ENCODE results near the gene FUT8. TPM values are rescaled to one million over a fixed set of nuclear protein-coding genes. Genes with fewer than 3 reads are reported as not detected.

The FUT8 gene
- total RNA-seq, 1 donor from 2014 or later: 149 TPM

DNA sequence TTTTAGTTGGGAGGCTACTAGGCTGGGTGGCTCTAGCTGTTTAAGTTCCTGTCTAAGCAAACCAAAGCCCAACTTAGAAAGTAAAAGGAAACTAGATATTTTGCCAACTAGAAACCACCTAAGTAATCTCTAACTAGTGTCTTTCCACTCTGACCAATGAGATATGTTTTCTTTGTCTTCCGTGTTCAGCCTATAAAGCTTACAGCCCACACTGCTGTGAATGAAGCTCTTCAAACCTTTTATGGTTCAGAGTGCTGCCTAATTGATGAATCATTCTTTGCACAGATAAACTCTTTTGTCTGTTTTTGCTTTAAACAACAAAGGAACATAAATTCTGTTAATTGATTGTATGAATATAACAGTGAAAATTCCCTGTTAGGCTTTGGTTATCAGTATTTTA, 66.1 kb downstream of the FUT8 start:
- ATAC-seq (no peak), DNase-seq (ENCODE audit: low spot score) (no peak)
- intact Hi-C loops (cut with DNase I): no loop called here

DNA sequence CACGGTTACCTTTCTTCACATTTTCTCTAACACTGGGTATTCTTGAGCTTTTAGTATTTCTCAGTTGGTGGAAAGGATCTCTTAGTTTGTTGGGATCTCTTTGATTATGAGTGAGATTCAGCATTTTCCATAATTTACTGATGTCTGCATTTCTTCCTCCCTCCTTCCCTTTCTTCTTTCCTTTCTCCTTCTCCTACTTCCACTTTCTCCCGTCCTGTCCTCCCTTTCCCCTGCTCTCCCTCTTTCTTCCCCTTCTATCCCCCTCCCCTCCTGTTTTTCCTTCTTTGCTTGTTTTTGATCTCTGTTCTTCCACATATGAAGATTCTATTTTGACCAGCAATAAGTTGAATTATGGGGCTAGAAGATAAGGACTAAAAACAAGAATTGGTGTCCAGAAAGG, 66.9 kb downstream of the FUT8 start:
- intact Hi-C loops (cut with DNase I): no loop called here
- no peak for DNase-seq (ENCODE audit: low spot score)
- no peak for ATAC-seq

DNA sequence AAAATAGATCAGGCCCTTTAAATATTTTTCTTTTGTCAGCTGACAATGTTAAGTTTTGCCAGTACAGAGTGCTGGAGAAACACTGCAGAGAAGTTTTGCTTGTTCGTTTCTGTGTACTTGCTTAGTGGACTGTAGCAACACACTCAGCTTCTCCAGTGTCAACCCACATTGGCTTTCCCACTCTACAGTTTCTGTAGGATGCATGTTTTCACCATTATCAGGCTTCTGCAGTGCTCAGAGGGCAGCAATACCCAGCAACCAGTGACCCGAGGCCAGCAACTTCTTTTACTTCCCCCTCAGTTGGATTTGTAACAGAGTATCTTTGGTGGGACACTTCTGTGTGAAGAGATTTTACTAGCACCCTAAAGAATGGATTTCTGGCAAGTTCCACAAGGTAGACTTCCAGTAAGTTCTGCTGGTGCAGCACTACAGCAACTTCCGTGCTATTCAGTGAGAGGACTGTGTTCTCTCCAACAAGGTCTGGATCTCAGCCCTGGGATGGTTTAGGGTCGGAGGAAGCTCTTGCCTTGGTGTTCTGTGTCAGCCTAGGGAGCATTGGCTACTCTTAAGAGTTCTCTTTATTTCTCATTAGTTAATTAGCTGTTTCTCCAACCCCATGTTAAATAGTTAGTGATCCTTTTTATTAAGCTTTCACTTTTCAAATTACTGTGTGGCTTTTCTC, 70.4 kb downstream of the FUT8 start:
- intact Hi-C loops (cut with DNase I): no loop called here
- ATAC-seq: no peak
- DNase-seq (ENCODE audit: low spot score): no peak

DNA sequence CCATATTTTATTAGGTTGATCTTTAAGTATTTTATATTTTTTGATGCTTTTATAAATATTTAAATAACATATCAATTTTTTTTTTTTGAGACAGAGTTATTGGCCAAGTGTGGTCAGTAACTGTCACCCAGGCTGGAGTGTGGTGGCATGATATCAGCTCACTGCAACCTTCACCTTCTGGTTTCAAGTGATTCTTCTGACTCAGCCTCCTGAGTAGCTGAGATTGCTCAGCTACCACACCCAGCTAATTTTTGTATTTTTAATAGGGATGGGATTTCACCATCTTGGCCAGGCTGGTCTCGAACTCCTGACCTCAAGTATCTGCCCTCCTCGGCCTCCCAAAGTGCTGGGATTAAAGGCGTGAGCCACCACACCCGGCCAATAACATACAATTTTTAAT, 71.1 kb downstream of the FUT8 start:
- DNase-seq (ENCODE audit: low spot score): no peak
- no peak for ATAC-seq
- intact Hi-C loops (cut with DNase I): no loop called here

DNA sequence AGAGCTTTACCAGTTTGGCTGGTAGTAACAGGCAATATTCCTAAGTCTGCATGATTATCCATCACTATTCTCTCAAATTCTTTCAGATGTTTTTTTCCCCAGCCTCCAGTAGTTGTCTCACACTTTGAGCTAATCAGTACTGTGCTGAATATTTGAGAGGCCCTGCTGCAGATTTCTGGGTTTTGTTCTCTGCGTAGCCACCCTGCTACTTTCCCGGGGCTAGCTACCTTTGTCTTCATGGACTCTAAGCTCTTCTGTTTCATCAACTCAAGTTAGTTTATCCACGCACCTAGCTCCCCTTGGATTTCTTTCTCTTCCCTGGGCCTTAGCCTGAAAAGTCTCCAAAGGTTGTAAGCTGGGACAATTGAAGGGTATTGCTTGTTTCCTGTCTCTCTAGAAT, 73.0 kb downstream of the FUT8 start:
- no peak for ATAC-seq
- intact Hi-C loops (cut with DNase I): no loop called here
- DNase-seq (ENCODE audit: low spot score): no peak

DNA sequence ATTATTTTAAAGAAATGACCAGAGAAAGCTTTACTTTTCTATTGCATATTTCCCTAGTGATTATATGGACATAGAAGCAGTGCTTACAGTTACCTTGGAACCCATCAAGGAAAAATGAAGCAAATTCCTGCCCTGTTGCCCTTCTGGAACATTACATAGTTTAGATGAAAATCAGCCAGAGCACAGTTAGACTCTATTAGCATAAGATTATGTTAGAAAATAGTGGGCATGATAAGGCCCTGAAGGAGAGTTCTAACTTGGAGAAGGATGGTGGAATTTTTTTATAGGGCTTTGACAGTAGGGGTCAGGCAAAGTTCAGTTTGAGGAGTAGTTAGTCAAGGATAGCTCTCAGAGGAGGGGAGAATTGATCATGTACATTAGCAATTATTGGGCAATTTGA, 74.3 kb downstream of the FUT8 start:
- ATAC-seq: no peak
- intact Hi-C loops (cut with DNase I): no loop called here
- DNase-seq (ENCODE audit: low spot score): no peak

DNA sequence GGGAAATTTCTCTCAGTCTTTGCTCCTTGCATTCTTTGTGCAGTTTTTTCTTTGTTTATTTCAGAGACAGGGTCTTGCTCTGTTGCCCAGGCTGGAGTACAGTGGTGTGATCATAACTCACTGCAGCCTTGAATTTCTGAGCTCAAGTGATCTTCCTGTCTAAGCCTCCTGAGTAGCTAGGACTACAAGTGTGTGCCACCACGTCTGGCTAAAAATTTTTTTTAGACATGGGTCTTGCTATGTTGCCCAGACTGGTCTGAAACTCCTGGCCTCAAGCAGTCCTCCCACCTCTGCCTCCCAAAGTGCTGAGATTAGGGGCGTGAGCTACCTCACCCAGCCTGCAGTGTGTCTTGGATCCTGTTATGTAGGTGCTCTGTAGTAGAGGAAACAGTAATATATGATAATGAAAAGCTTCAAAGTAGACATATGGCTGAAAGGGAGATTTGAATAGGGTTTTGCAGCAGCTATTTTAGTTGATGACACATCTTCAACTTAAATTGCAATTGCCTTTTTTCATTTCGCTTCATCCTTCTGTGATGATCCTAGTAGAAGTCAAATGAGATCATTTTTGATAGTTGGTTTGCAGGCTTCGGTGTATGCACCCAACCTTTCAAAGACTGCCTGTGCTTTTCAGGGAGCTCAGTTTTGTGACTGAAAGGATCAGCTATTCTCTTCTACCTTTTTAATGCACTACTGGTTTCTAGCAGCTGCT, 75.4 kb downstream of the FUT8 start:
- ATAC-seq (no peak), DNase-seq (ENCODE audit: low spot score) (no peak)
- intact Hi-C loops (cut with DNase I): no loop called here

DNA sequence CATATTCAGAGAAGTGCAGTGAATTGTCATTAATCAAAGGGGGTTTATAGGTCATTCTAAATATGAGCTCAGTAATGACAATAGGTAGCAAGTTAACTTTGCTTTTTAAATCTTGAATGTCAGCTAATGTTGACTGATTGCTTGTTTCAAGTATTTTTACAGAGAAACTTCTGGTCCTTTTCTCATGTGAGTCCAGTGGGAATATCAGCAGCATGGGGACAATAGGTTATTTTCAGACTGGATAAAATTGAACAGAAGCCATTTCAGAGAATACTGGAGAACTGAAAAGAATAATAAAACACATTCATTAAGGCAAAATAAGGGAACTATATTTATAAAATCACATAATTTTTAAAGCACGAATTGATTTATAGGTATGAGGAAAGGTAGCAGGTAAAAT, 78.7 kb downstream of the FUT8 start:
- intact Hi-C loops (cut with DNase I): no loop called here
- ATAC-seq: no peak
- no peak for DNase-seq (ENCODE audit: low spot score)

DNA sequence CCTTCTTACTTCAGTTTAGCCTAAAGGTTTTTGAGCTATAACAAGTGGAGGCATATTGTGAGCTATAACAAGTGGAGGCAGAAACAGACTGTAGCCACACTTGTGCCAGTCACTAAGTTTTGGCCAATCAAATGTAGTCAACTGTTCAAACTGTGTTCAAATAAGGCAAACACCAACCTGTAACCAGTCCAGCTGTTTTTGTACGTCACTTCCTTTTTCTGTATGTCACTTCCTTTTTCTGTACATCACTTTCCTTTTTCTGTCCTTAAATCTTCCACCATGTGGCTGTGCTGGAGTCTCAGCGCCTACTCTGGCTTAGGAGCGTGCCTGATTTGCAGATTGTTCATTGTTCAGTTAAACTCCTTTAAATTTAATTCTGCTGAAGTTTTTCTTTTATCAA, 79.7 kb downstream of the FUT8 start:
- intact Hi-C loops (cut with DNase I): no loop called here
- DNase-seq (ENCODE audit: low spot score): no peak
- ATAC-seq: no peak

DNA sequence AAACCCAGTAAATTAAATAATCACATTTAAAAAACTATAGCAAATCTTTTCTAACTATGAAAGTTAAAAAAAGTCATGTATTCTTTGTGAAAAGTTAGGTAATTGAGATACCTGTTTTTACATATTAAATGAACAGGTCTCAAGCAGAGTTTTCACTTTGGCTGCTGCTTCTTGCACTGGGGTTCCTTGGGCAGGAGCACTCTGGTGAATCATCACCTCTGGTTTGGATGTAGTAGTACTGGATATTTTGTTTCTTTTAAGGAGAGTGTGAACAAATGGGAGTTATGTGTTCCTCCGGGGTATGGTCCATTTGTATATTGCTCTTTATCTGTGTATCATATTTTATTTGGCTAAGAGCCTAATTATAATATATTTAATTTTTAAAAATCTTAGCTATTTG, 82.7 kb downstream of the FUT8 start:
- intact Hi-C loops (cut with DNase I): no loop called here
- no peak for ATAC-seq
- DNase-seq (ENCODE audit: low spot score): no peak

DNA sequence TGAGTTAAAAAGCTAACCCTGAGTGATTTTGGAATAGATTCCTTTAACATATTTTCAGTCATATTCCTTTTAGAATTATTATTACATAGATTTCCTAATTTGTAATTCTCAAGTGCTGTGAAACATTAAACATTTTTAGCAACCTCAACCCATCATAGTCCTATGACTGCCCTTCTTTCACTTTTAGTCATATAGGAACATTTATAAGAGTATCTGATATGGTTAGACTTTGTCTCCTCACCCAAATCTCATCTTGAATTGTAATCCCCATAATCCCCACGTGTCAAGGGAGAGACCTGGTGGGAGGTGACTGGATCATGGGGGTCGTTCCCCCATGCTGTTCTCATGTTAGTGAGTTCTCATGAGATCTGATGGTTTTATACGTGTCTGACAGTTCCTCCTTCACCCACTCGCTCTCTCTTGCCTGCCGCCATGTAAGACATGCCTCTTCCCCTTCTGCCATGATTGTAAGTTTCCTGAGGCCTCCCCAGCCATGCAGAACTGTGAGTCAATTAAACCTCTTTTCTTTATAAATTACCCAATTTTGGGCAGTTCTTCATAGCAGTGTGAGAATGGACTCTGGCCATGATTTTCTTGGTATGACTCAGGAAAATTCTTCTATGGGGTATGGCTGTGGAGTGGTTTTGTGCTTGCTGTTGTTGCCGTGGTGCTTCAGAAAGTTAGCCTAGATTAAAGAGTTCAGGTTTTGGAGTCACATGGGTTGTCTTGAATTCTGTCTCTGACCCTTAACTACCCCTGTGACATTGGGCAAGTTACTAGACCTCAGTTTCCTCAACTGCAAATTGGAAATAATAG, 83.9 kb downstream of the FUT8 start:
- intact Hi-C loops (cut with DNase I): no loop called here
- ATAC-seq: no peak
- no peak for DNase-seq (ENCODE audit: low spot score)

DNA sequence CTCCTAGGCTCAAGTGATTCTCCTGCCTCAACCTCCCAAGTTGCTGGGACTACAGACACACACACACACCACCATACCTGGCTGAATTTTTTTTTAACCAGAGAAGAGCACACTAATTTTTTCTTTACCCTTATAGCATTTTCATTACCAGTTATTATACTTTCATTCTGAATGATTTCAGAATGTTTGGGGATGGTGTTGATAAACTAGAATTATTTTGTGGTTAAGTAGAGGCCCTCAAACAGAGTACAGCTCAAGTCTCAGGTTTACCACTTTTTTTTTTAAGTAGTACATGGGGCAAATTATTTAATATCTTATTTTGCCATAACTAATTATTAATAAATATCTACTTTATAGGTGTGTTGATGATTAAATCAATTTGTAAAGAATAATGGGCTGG, 86.6 kb downstream of the FUT8 start:
- intact Hi-C loops (cut with DNase I): no loop called here
- no peak for ATAC-seq

DNA sequence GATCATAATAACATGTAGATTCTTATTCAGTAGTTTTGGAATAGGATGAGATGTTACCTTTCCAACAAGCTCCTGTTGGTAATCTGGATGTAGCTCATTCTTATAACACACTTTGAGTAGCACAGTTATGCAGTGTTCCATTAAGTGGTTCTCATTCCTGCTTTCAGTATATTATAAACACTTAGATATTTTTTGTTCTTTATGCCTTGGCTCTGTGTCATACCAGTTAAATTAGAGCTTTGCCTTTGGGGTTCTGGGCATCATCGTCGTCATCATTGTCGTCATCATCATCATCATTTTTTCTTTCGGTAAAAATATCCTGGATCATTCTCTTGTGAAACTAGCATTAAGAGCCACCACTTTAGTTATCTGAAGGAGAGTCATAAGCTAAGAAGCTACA, 87.5 kb downstream of the FUT8 start:
- DNase-seq (ENCODE audit: low spot score) (no peak), ATAC-seq (no peak)
- intact Hi-C loops (cut with DNase I): no loop called here

More for the DNA sequence above, 86.6 kb downstream of the FUT8 start:
- no peak for DNase-seq (ENCODE audit: low spot score)

DNA sequence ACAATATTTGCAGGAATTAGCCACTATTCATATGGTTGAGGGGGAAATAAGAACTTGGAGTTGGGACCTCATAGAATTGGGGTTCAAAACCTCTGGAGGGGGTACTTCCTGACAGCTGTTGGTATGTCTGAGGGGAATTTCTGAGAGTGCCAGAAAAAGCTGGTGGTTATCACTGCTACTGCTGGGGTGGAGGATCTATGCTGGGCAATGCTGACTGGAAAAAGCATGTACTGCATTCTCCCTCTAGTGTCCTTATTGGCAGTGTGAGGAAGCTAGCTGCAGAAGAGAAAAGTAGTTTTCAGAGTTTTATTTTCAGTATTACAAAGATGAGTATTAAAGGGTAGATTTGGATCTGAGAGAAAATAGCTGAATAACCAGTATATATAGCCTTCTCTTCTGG, 88.8 kb downstream of the FUT8 start:
- intact Hi-C loops (cut with DNase I): no loop called here
- ATAC-seq (no peak), DNase-seq (ENCODE audit: low spot score) (no peak)

DNA sequence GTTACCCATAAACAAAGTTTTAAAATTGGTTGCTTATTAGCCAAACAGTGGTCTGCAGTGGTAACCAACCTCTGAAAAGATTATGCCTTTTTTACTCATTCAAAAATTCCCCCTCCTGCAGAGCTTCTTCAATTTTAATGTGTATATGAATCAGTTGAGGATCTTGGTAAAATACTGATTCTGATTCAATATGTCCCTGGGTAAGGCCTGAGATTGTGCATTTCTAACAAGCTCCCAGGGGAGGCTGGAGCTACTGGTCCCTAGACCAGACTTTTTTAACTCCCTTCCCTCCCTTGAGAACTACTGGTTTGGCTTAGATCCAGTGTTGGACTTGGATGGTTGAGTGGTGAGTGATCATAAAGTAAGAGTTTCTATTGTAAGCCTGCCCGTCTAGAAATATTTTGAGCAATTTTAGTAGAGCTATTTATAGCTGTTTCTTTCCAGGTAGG, 90.2 kb downstream of the FUT8 start:
- DNase-seq (ENCODE audit: low spot score) (no peak), ATAC-seq (no peak)
- intact Hi-C loops (cut with DNase I): no loop called here

DNA sequence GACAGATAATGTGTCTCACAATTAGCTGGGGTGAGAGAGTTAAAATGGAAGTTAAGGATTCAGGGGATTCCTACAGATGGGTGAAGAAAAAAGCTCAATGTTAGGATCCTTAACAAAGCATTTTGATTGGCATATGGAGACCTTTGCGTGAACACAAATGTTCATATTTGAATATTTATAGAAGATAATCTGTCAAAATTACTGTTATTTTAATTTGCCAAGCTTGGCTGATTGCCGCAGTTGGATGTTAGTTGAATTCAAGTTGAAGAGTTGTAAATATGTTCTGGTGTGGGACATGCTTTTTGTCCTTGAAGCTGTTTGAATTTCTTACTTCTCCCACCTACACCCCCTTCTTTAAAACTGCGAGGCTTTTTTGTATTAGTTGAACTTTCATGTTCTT, 91.2 kb downstream of the FUT8 start:
- DNase-seq (ENCODE audit: low spot score): no peak
- intact Hi-C loops (cut with DNase I): no loop called here
- ATAC-seq: no peak

DNA sequence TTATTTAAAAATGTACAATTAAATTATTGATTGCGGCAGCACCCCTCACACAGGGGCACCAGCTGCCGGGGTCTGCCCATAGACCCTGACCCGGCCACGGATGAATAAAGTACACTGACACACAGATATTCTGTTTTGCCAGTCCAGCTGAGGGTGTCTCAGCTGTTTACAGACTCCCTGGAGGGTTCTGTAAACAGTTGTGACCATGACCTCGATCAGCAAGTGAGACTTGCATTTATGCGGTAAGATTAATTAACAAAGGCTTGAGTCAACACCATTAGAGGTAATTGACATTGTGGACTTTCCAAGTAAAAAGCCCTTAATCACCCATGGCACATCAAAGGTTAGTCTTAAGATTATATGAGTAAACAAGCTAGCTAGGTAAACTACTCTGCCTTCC, 94.3 kb downstream of the FUT8 start:
- ATAC-seq (no peak), DNase-seq (ENCODE audit: low spot score) (no peak)
- intact Hi-C loops (cut with DNase I): no loop called here

DNA sequence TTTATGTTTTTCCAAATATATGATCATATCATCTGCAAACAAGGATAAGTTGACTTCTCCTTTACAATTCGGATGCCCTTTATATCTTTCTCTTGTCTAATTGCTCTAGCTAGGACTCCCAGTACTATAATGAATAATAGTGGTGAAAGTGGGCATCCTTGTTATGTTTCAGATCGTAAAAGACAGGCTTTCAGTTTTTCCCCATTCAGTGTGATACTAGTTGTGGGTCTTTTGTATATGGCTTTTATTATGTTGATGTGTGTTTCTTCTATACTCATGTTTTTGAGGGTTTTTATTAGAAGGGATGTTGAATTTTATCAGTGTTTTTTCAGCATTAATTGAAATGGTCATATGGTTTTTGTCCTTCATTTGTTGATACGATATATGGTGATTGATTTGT, 97.3 kb downstream of the FUT8 start:
- no peak for DNase-seq (ENCODE audit: low spot score)
- no peak for ATAC-seq
- intact Hi-C loops (cut with DNase I): no loop called here

DNA sequence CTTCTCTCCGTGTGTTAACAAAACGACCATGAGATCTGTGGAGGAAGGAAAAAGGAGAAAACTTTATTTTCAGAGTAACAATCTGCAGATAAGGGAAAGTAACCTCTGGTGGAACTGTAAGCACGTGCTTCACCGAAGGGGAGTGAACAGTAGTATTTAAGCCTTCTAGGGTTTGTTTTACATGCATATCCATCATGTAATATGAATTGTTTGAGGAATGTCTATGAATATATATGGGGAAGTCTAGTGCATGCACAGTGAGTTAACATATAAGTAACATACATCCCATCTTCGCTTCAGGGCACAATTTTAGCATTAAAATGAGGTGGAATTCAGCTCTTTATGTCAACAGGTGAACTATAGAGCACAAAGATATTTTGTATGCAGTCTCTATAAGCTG, 101.1 kb downstream of the FUT8 start:
- no peak for ATAC-seq
- no peak for DNase-seq (ENCODE audit: low spot score)
- intact Hi-C loops (cut with DNase I): no loop called here

Measured in sciatic nerve (tissue), 2 donors.